CD1c-positive myeloid dendritic cell (primary cell): Measurements from ENCODE around the gene CSKMT.
"Not testable (repeated sequence)": the region's sequence is repeated elsewhere in the genome, so short reads cannot be mapped to it uniquely, and the experiment has no call there.

Source experiments
- DNase-seq: peaks from one replicate; pipeline ENCODE4 v3.0.0-alpha.2; 2016; ENCODE audit errors: extremely low spot score

The CSKMT gene

GRCh38 chr11:62665075-62665598 is at the start of gene CSKMT, which contains the start of gene C11orf98:
CSKMT (plus strand) TSS chr11:62665312; CDS start chr11:62665880, 568 bp downstream.
C11orf98 (minus strand) TSS chr11:62665210; CDS start chr11:62665169, 41 bp downstream.
- peak; percentile 97 for DNase-seq

GRCh38 chr11:62615521-62615920 is 49.6 kb upstream of the CSKMT start:
- DNase-seq, result no peak

GRCh38 chr11:62616957-62617356 is 48.2 kb upstream of the CSKMT start:
- not testable (repeated sequence) for DNase-seq

- no peak for DNase-seq
Observed at GRCh38 chr11:62621027-62621566, 44.0 kb upstream of the CSKMT start.

- peak; percentile 98 for DNase-seq
Observed at GRCh38 chr11:62621567-62622470, 43.3 kb upstream of the CSKMT start, which contains the start of gene B3GAT3. B3GAT3 (minus strand) TSS chr11:62621986; CDS start chr11:62621947, 39 bp downstream.

- DNase-seq, result no peak
Observed at GRCh38 chr11:62622476-62623089, 42.5 kb upstream of the CSKMT start.

- no peak for DNase-seq
Observed at GRCh38 chr11:62627713-62628112, 37.4 kb upstream of the CSKMT start.

GRCh38 chr11:62632492-62632891 is 32.6 kb upstream of the CSKMT start:
- DNase-seq, result no peak

GRCh38 chr11:62644220-62644619 is 20.9 kb upstream of the CSKMT start:
- no peak for DNase-seq

- DNase-seq, result peak; percentile 3
Observed at GRCh38 chr11:62645671-62645945, 19.5 kb upstream of the CSKMT start.

- peak; percentile 99 for DNase-seq
Observed at GRCh38 chr11:62645946-62646824, 18.9 kb upstream of the CSKMT start, which contains the start of gene GANAB. GANAB (minus strand) TSS chr11:62646613; CDS start chr11:62646599, 14 bp downstream.

- no peak for DNase-seq
Observed at GRCh38 chr11:62646825-62647608, 18.1 kb upstream of the CSKMT start.

- no peak for DNase-seq
Observed at GRCh38 chr11:62647609-62648005, 17.5 kb upstream of the CSKMT start.

- no peak for DNase-seq
Observed at GRCh38 chr11:62648185-62648966, 16.7 kb upstream of the CSKMT start.

GRCh38 chr11:62648967-62649364 is 16.1 kb upstream of the CSKMT start:
- DNase-seq, result no peak

- no peak for DNase-seq
Observed at GRCh38 chr11:62649486-62649885, 15.6 kb upstream of the CSKMT start.

- not testable (repeated sequence) for DNase-seq
Observed at GRCh38 chr11:62650283-62650682, 14.8 kb upstream of the CSKMT start.

- DNase-seq, result no peak
Observed at GRCh38 chr11:62652161-62653006, 12.7 kb upstream of the CSKMT start.

- DNase-seq, result no peak
Observed at GRCh38 chr11:62654297-62654696, 10.8 kb upstream of the CSKMT start.
